Breast epithelium (tissue), 3 donors: ENCODE measurements around the gene HSPA1B.

Source experiments
- CTCF ChIP-seq, 3 donors: fragments of 450-650 bp; IDR thresholded peaks; one replicate each; pipeline ENCODE4 v1.5.1; 2016 to 2017; ENCODE audit warnings: antibody characterized with exemption in 3 of 3, mild to moderate bottlenecking in 3 of 3, moderate library complexity in 3 of 3
- POLR2A ChIP-seq: fragments of 450-650 bp; IDR thresholded peaks from one replicate; pipeline ENCODE4 v1.6.1; 2016; ENCODE audit warnings: antibody characterized with exemption, mild to moderate bottlenecking, moderate library complexity
- POLR2AphosphoS5 ChIP-seq, 3 donors: sonication (generic); formaldehyde crosslinking; IDR thresholded peaks; one replicate each; pipeline ENCODE4 v1.6.1; 2017; ENCODE audit warnings: antibody characterized with exemption in 3 of 3

- no peak for TF ChIP-seq CTCF (IDR thresholded peaks at IDR 0.05)
- TF ChIP-seq POLR2A = no peak
- no peak for TF ChIP-seq POLR2AphosphoS5 (IDR thresholded peaks at IDR 0.05)
These were observed 14.5 kb downstream of the HSPA1B start for GRCh38 chr6:31842053-31842452.
